CD4-positive, alpha-beta T cell (primary cell): ENCODE results near the gene MAP2K2. TPM values are rescaled to one million over a fixed set of nuclear protein-coding genes. Genes with fewer than 3 reads are reported as not detected.
"Not testable (repeated sequence)": the region's sequence is repeated elsewhere in the genome, so short reads cannot be mapped to it uniquely, and the experiment has no call there.

ENCODE experiments used
- ATAC-seq: fragments of 200-7000 bp; cut with Tn5 transposase; one replicate; pipeline ENCODE4 v1.10.0; 2022; ENCODE audit warnings: mild to moderate bottlenecking; ENCODE audit not compliant: poor library complexity
- CTCF ChIA-PET: fragments of 350-600 bp; sonication (Branson Sonifier 250); formaldehyde crosslinking; loops from one replicate; lab custom pipeline; 2021; ENCODE audit warnings: antibody characterized with exemption, inconsistent platforms; lab: Charles Lee
- POLR2A ChIA-PET: fragments of 350-600 bp; sonication (Branson Sonifier 250); formaldehyde crosslinking; loops from one replicate; lab custom pipeline; 2021; ENCODE audit warnings: antibody characterized with exemption, inconsistent platforms; lab: Charles Lee
- DNase-seq, 14 experiments: peaks; one replicate each; pipeline ENCODE4 v3.0.0-alpha.2; 2013 to 2020; ENCODE audit warnings: mixed read lengths in 2 of 14
- H3K27ac ChIP-seq, 2 donors: one replicate each; pipeline versions ENCODE4 v1.5.1 to v1.7.0; 2013; ENCODE audit warnings: low read length in 2 of 2, low read depth in 1 of 2, mild to moderate bottlenecking in 1 of 2
- H3K27me3 ChIP-seq, 2 experiments: 1 replicate in 1 of 2; 2 replicates in 1 of 2; pipeline versions ENCODE4 v1.6.1 to v1.7.0; 2013; ENCODE audit warnings: low read length in 2 of 2, control low read depth in 1 of 2, mild to moderate bottlenecking in 1 of 2, moderate library complexity in 1 of 2; ENCODE audit not compliant: insufficient read depth in 2 of 2, control insufficient read depth in 1 of 2
- H3K36me3 ChIP-seq: one replicate; pipeline ENCODE4 v1.6.1; 2013; ENCODE audit warnings: low read length, control low read depth; ENCODE audit not compliant: insufficient read depth
- H3K4me1 ChIP-seq: one replicate; pipeline ENCODE4 v1.6.1; 2013; ENCODE audit warnings: low read length, control low read depth; ENCODE audit not compliant: insufficient read depth
- H3K4me3 ChIP-seq: one replicate; pipeline ENCODE4 v1.5.1; 2013; ENCODE audit warnings: mild to moderate bottlenecking, low read length, moderate library complexity
- H3K9me3 ChIP-seq, 2 experiments: 1 replicate in 1 of 2; 2 replicates in 1 of 2; pipeline versions ENCODE4 v1.6.1 to v1.7.0; 2013; ENCODE audit warnings: low read length in 2 of 2, mild to moderate bottlenecking in 2 of 2, control low read depth in 1 of 2, moderate library complexity in 1 of 2; ENCODE audit not compliant: control insufficient read depth in 1 of 2, insufficient read depth in 1 of 2
- H3K27ac Mint-ChIP-seq: one replicate; pipeline ENCODE4 v1.8.0; 2020; ENCODE audit warnings: mixed read lengths
- H3K27me3 Mint-ChIP-seq: one replicate; pipeline ENCODE4 v1.8.0; 2021; ENCODE audit warnings: mixed read lengths
- H3K36me3 Mint-ChIP-seq: one replicate; pipeline ENCODE4 v1.8.0; 2021; ENCODE audit warnings: low read depth, mixed read lengths
- H3K4me1 Mint-ChIP-seq: one replicate; pipeline ENCODE4 v1.8.0; 2021; ENCODE audit warnings: low read depth, mixed read lengths
- H3K4me3 Mint-ChIP-seq: one replicate; pipeline ENCODE4 v1.8.0; 2020; ENCODE audit warnings: mild to moderate bottlenecking, mixed read lengths
- H3K9me3 Mint-ChIP-seq: one replicate; pipeline ENCODE4 v1.8.0; 2020; ENCODE audit warnings: mixed read lengths
- intact Hi-C, 2 experiments: fragments of 100-400 bp; cut with DNase I in 1 of 2; cut with micrococcal nuclease in 1 of 2; formaldehyde crosslinking; loops; one replicate each; pipeline versions ENCODE4 v1.15.1 to v1.9.0; 2023 to 2025; cut with DNase I, micrococcal nuclease
- total RNA-seq, 174 experiments: library from RNA in 2 of 174; stranded (reverse) in 2 of 174; gene quantifications; one replicate each; pipeline ENCODE4 v1.2.3 and lab custom pipeline; 2021 to 2026
- TF ChIP-seq, protein P1 (sequence below): fragments of 200-600 bp; IDR thresholded peaks from one replicate; pipeline ENCODE4 v1.8.0; 2022; ENCODE audit warnings: antibody characterized with exemption, mild to moderate bottlenecking

The MAP2K2 gene
- total RNA-seq, 2 experiments from 2014 or later, result 72.7 to 77.6 TPM

- H3K9me3 Mint-ChIP-seq, result no peaks in the 10 kb centered on the region
- H3K27me3 Mint-ChIP-seq, result no peaks in the 10 kb centered on the region
- Histone ChIP-seq H3K4me1 (no peaks in the 10 kb centered on the region), H3K27me3 (no peaks in the 10 kb centered on the region), H3K27ac (no peak overlapping the region), H3K4me3 (no peak overlapping the region), H3K9me3 (no peaks in the 10 kb centered on the region), H3K36me3 (no peaks in the 10 kb centered on the region)
- CTCF ChIA-PET, result interaction anchor here (2.5 kb wide), 1 partner anchor 9 kb away, joined by 11 read pairs; no protein-coding TSS in a partner anchor
- POLR2A ChIA-PET, result no interaction called here
- TF ChIP-seq, protein P1, sequence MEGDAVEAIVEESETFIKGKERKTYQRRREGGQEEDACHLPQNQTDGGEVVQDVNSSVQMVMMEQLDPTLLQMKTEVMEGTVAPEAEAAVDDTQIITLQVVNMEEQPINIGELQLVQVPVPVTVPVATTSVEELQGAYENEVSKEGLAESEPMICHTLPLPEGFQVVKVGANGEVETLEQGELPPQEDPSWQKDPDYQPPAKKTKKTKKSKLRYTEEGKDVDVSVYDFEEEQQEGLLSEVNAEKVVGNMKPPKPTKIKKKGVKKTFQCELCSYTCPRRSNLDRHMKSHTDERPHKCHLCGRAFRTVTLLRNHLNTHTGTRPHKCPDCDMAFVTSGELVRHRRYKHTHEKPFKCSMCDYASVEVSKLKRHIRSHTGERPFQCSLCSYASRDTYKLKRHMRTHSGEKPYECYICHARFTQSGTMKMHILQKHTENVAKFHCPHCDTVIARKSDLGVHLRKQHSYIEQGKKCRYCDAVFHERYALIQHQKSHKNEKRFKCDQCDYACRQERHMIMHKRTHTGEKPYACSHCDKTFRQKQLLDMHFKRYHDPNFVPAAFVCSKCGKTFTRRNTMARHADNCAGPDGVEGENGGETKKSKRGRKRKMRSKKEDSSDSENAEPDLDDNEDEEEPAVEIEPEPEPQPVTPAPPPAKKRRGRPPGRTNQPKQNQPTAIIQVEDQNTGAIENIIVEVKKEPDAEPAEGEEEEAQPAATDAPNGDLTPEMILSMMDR, result no peak
- no peaks in the 10 kb centered on the region for H3K36me3 Mint-ChIP-seq
- H3K4me1 Mint-ChIP-seq, result no peaks in the 10 kb centered on the region
- intact Hi-C loops, result no loop called here
- H3K4me3 Mint-ChIP-seq, result no peak overlapping the region
- DNase-seq (no peak), ATAC-seq (no peak)
- H3K27ac Mint-ChIP-seq, result no peak overlapping the region
These were observed 7.0 kb upstream of the MAP2K2 start for GRCh38 chr19:4130744-4131438.

DNA sequence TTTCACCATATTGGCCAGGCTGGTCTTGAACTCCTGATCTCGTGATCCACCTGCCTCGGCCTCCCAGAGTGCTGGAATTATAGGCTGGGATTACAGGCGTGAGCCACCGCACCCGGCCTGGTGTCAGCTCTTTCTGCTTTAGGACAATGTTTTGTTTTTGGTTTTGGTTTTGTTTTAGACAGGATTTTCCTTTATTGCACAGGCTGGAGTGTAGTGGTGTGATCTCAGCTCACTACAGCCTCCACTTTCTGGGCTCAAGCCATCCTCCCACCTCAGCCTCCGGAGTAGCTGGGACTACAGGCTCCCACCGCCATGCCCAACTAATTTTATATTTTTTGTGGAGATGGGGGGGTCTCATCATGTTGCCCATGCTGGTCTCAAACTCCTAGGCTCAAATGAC, 5.1 kb upstream of the MAP2K2 start:
- H3K4me3 Mint-ChIP-seq, DNase-seq, H3K36me3 Mint-ChIP-seq, H3K27me3 Mint-ChIP-seq, H3K9me3 ChIP-seq, ATAC-seq, intact Hi-C loops, POLR2A ChIA-PET, H3K4me1 ChIP-seq, H3K4me1 Mint-ChIP-seq, H3K27ac ChIP-seq, H3K27ac Mint-ChIP-seq, H3K27me3 ChIP-seq, H3K4me3 ChIP-seq, H3K9me3 Mint-ChIP-seq, H3K36me3 ChIP-seq: not testable (repeated sequence)
- CTCF ChIA-PET, result interaction anchor here (2.5 kb wide), 1 partner anchor 10 kb away, joined by 11 read pairs; no protein-coding TSS in a partner anchor

- not testable (repeated sequence) for ATAC-seq
These were observed 3.4 kb upstream of the MAP2K2 start for GRCh38 chr19:4127322-4127721.

GRCh38 chr19:4124638-4125037, 716 bp upstream of the MAP2K2 start:
- no peaks in the 10 kb centered on the region for H3K9me3 ChIP-seq
- Mint-ChIP-seq H3K4me3 (peak overlapping the region; percentile 84), H3K27me3 (no peaks in the 10 kb centered on the region), H3K9me3 (no peaks in the 10 kb centered on the region), H3K27ac (peak overlapping the region; percentile 72), H3K4me1 (peaks cover 23% of the 10 kb centered on the region), H3K36me3 (peaks cover 4% of the 10 kb centered on the region)
- ChIA-PET CTCF (interaction anchor here (2.3 kb wide), 1 partner anchor 16 kb away, joined by 7 read pairs; no protein-coding TSS in a partner anchor), POLR2A (interaction anchor here (1.0 to 1.3 kb wide), 2 partner anchors 58 to 59 kb away, joined by 3 read pairs; partner anchors contain the start of gene ZBTB7A)
- no peak for DNase-seq
- peak overlapping the region; percentile 59 for H3K4me3 ChIP-seq
- H3K4me1 ChIP-seq, result peaks cover 32% of the 10 kb centered on the region
- no peak for ATAC-seq
- peaks cover 8% of the 10 kb centered on the region for H3K36me3 ChIP-seq
- intact Hi-C loops, result loop anchor here in 1 of 2 experiments (5.0 kb wide), 4 partner anchors 37 to 137 kb away; partner anchors contain the start of genes ANKRD24, EEF2, PIAS4 and SIRT6
- TF ChIP-seq, protein P1, result no peak
- no peak overlapping the region for H3K27ac ChIP-seq
- no peaks in the 10 kb centered on the region for H3K27me3 ChIP-seq

More at GRCh38 chr19:4127322-4127721, 3.4 kb upstream of the MAP2K2 start:
- H3K4me1 ChIP-seq, result peaks cover 18% of the 10 kb centered on the region
- CTCF ChIA-PET, result interaction anchor here (1.4 kb wide), 1 partner anchor 13 kb away, joined by 4 read pairs; no protein-coding TSS in a partner anchor
- H3K9me3 Mint-ChIP-seq, H3K36me3 Mint-ChIP-seq, H3K27me3 Mint-ChIP-seq, DNase-seq, intact Hi-C loops, H3K36me3 ChIP-seq, H3K4me3 Mint-ChIP-seq, POLR2A ChIA-PET, H3K27me3 ChIP-seq, H3K4me3 ChIP-seq, H3K9me3 ChIP-seq, H3K27ac Mint-ChIP-seq, H3K27ac ChIP-seq: not testable (repeated sequence)
- peaks cover 21% of the 10 kb centered on the region for H3K4me1 Mint-ChIP-seq
